K562 (cell line): ENCODE results near the gene ENG. TPM values are rescaled to one million over a fixed set of nuclear protein-coding genes. Genes with fewer than 3 reads are reported as not detected.

ENCODE experiments used
- ARNT ChIP-seq, 2 experiments: fragments of 450-650 bp; IDR thresholded peaks; 2 replicates each; pipeline ENCODE4 v1.6.1; 2016; ENCODE audit warnings: mild to moderate bottlenecking in 1 of 2
- CBFB ChIP-seq: sonication (generic); formaldehyde crosslinking; IDR thresholded peaks from 2 replicates; pipeline ENCODE4 v1.4.0; 2020; ENCODE audit warnings: mild to moderate bottlenecking, missing genetic modification reagents
- CBX3 ChIP-seq, 2 experiments: IDR thresholded peaks; 1 replicate in 1 of 2; 2 replicates in 1 of 2; pipeline ENCODE4 v1.6.1; 2012; ENCODE audit warnings: inconsistent platforms in 2 of 2, low read length in 2 of 2, borderline replicate concordance in 1 of 2, control low read depth in 1 of 2
- CHCHD3 ChIP-seq: fragments of 250-450 bp; sonication (Bioruptor Pico); IDR thresholded peaks from 2 replicates; pipeline ENCODE4 v2.1.2; 2022; ENCODE audit warnings: mild to moderate bottlenecking
- DACH1 ChIP-seq: fragments of 450-650 bp; IDR thresholded peaks from 2 replicates; pipeline ENCODE4 v1.6.1; 2018; ENCODE audit not compliant: partially characterized antibody
- GABPB2 ChIP-seq: fragments of 250-450 bp; sonication (Bioruptor Pico); conservative IDR thresholded peaks from 2 replicates; pipeline ENCODE4 v1.5.1; 2021; ENCODE audit warnings: mild to moderate bottlenecking
- HOXB6 ChIP-seq: fragments of 250-450 bp; sonication (Bioruptor Pico); IDR thresholded peaks from 2 replicates; pipeline ENCODE4 v1.5.1; 2022; ENCODE audit warnings: mild to moderate bottlenecking, borderline replicate concordance
- MAFG ChIP-seq: fragments of 450-650 bp; conservative IDR thresholded peaks from 2 replicates; pipeline ENCODE4 v1.6.1; 2016; ENCODE audit warnings: missing genetic modification characterization, missing compliant biosample characterization
- NCOA4 ChIP-seq: fragments of 450-650 bp; IDR thresholded peaks from 2 replicates; pipeline ENCODE4 v1.6.1; 2018; ENCODE audit warnings: mild to moderate bottlenecking; ENCODE audit not compliant: partially characterized antibody
- PHTF2 ChIP-seq: fragments of 250-450 bp; sonication (Bioruptor Pico); IDR thresholded peaks from 2 replicates; pipeline ENCODE4 v1.5.0; 2021; ENCODE audit warnings: mild to moderate bottlenecking
- TAF1 ChIP-seq: IDR thresholded peaks from 2 replicates; pipeline ENCODE4 v1.6.1; 2011; ENCODE audit warnings: mild to moderate bottlenecking, low read length, moderate library complexity; ENCODE audit not compliant: insufficient read depth, control insufficient read depth, severe bottlenecking; ENCODE audit errors: extremely low read depth
- TEAD4 ChIP-seq, 2 experiments: sonication (generic) in 1 of 2; formaldehyde crosslinking in 1 of 2; IDR thresholded peaks; 2 replicates each; pipeline versions ENCODE4 v1.6.1 to v1.8.0; 2012 to 2022; ENCODE audit warnings: borderline replicate concordance in 1 of 2, inconsistent platforms in 1 of 2, low read length in 1 of 2, mild to moderate bottlenecking in 1 of 2, missing genetic modification reagents in 1 of 2
- ZBTB17 ChIP-seq: fragments of 450-650 bp; formaldehyde crosslinking; IDR thresholded peaks from 2 replicates; pipeline ENCODE4 v1.4.0; 2020; ENCODE audit warnings: mild to moderate bottlenecking
- ZBTB8A ChIP-seq: fragments of 450-650 bp; IDR thresholded peaks from 2 replicates; pipeline ENCODE4 v1.6.1; 2018; ENCODE audit warnings: mild to moderate bottlenecking, moderate library complexity; ENCODE audit not compliant: partially characterized antibody
- ZFP30 ChIP-seq: fragments of 250-450 bp; sonication (Bioruptor Pico); IDR thresholded peaks from 2 replicates; pipeline ENCODE4 v1.8.0; 2022; ENCODE audit warnings: moderate library complexity, mild to moderate bottlenecking, inconsistent platforms, borderline replicate concordance
- polyA plus RNA-seq, 8 experiments: library from polyadenylated mRNA; depleted of rRNA in 4 of 8; stranded (reverse) in 5 of 8; unstranded in 3 of 8; fragments of >200 nt; fragmentation: Nextera tagmentation in 2 of 8; fragmentation: Illumina TruSeq in 1 of 8; extraction: Ambion mirVana in 2 of 8; extraction: Trizol in 1 of 8; gene quantifications; 2 replicates each; pipeline versions ENCODE4 v1.2.1 to v1.2.3, GENCODE V29; 2011 to 2014; ENCODE audit warnings: inconsistent platforms in 1 of 8, missing spikeins in 1 of 8
- total RNA-seq, 7 experiments: library from RNA; depleted of rRNA in 6 of 7; stranded (reverse); fragments of >200 nt in 6 of 7; fragmentation: Illumina TruSeq in 2 of 7; extraction: Trizol in 2 of 7; gene quantifications; 2 replicates each; pipeline versions ENCODE4 v1.2.1 to v1.2.3, GENCODE V29; 2011 to 2021; ENCODE audit warnings: low replicate concordance in 1 of 7
- TF ChIP-seq, protein P1 (sequence below): IDR thresholded peaks from 2 replicates; pipeline ENCODE4 v1.6.1; 2012; ENCODE audit warnings: low read depth, low read length, improper control_type of control experiment, borderline replicate concordance
- TF ChIP-seq, protein P2 (sequence below): sonication (generic); formaldehyde crosslinking; IDR thresholded peaks from 2 replicates; pipeline ENCODE4 v1.8.0; 2023; ENCODE audit warnings: mild to moderate bottlenecking, missing genetic modification reagents
- TF ChIP-seq, protein P3 (sequence below), 2 experiments: fragments of 450-650 bp; IDR thresholded peaks; 2 replicates each; pipeline ENCODE4 v1.6.1; 2016

The ENG gene
- total and polyA plus RNA-seq, 9 of the 15 experiments (the other 6 are each of a cell fraction or from before 2014, with no cell fraction given) = 0.04 to 0.40 (median 0.14) TPM; not detected in 1

GRCh38 chr9:127903557-127904475 is 49.4 kb upstream of the ENG start (continued):
- TF ChIP-seq DACH1 (no peak), CBFB (CRISPR knock-in tag) (no peak), HOXB6 (CRISPR knock-in tag) (no peak), TEAD4 (IDR thresholded peaks at IDR 0.05; ENCODE audit: low read length) (no peak), TEAD4 (CRISPR knock-in tag; IDR thresholded peaks at IDR 0.05; ENCODE audit: borderline replicate concordance) (no peak), CHCHD3 (no peak), NCOA4 (no peak), CBX3 (IDR thresholded peaks at IDR 0.05; ENCODE audit: borderline replicate concordance in 1 of 2, low read length in 2 of 2) (no peak; a peak in 1 of 3 replicates), ZFP30 (no peak), TAF1 (peak; percentile 76), ZBTB17 (no peak), MAFG (tag) (no peak), ARNT (IDR thresholded peaks at IDR 0.05) (no peak), PHTF2 (no peak), GABPB2 (CRISPR knock-in tag) (no peak), ZBTB8A (no peak)
- TF ChIP-seq, protein P1, sequence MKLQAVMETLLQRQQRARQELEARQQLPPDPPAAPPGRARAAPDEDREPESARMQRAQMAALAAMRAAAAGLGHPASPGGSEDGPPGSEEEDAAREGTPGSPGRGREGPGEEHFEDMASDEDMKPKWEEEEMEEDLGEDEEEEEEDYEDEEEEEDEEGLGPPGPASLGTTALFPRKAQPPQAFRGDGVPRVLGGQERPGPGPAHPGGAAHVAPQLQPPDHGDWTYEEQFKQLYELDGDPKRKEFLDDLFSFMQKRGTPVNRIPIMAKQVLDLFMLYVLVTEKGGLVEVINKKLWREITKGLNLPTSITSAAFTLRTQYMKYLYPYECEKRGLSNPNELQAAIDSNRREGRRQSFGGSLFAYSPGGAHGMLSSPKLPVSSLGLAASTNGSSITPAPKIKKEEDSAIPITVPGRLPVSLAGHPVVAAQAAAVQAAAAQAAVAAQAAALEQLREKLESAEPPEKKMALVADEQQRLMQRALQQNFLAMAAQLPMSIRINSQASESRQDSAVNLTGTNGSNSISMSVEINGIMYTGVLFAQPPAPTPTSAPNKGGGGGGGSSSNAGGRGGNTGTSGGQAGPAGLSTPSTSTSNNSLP = no peak
- TF ChIP-seq, protein P2, sequence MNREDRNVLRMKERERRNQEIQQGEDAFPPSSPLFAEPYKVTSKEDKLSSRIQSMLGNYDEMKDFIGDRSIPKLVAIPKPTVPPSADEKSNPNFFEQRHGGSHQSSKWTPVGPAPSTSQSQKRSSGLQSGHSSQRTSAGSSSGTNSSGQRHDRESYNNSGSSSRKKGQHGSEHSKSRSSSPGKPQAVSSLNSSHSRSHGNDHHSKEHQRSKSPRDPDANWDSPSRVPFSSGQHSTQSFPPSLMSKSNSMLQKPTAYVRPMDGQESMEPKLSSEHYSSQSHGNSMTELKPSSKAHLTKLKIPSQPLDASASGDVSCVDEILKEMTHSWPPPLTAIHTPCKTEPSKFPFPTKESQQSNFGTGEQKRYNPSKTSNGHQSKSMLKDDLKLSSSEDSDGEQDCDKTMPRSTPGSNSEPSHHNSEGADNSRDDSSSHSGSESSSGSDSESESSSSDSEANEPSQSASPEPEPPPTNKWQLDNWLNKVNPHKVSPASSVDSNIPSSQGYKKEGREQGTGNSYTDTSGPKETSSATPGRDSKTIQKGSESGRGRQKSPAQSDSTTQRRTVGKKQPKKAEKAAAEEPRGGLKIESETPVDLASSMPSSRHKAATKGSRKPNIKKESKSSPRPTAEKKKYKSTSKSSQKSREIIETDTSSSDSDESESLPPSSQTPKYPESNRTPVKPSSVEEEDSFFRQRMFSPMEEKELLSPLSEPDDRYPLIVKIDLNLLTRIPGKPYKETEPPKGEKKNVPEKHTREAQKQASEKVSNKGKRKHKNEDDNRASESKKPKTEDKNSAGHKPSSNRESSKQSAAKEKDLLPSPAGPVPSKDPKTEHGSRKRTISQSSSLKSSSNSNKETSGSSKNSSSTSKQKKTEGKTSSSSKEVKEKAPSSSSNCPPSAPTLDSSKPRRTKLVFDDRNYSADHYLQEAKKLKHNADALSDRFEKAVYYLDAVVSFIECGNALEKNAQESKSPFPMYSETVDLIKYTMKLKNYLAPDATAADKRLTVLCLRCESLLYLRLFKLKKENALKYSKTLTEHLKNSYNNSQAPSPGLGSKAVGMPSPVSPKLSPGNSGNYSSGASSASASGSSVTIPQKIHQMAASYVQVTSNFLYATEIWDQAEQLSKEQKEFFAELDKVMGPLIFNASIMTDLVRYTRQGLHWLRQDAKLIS (CRISPR knock-in tag) = no peak
- TF ChIP-seq, protein P3, sequence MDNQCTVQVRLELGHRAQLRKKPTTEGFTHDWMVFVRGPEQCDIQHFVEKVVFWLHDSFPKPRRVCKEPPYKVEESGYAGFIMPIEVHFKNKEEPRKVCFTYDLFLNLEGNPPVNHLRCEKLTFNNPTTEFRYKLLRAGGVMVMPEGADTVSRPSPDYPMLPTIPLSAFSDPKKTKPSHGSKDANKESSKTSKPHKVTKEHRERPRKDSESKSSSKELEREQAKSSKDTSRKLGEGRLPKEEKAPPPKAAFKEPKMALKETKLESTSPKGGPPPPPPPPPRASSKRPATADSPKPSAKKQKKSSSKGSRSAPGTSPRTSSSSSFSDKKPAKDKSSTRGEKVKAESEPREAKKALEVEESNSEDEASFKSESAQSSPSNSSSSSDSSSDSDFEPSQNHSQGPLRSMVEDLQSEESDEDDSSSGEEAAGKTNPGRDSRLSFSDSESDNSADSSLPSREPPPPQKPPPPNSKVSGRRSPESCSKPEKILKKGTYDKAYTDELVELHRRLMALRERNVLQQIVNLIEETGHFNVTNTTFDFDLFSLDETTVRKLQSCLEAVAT (IDR thresholded peaks at IDR 0.05) = no peak
